Measurements from ENCODE around the gene ZC3H18.

DNA sequence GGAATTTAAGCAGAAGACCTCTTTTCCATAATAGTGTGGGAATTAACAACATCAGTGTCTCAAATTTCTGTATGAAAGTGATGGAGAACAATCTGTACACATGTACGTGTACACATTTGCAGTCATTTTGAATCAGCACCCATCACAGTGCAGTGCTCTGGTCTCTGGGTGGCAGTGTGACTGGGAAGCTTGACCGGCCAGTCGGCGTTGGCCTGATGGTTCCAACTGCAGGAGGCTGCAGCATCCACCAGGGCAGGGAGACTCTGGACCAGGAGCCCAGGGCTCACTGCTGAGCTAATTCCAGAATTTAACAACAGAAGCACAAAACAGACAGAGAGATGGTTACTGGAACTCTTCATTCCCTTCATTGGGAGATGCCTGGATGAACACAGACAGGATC is 17.9 kb downstream of the ZC3H18 start:
- TF ChIP-seq, protein P1, sequence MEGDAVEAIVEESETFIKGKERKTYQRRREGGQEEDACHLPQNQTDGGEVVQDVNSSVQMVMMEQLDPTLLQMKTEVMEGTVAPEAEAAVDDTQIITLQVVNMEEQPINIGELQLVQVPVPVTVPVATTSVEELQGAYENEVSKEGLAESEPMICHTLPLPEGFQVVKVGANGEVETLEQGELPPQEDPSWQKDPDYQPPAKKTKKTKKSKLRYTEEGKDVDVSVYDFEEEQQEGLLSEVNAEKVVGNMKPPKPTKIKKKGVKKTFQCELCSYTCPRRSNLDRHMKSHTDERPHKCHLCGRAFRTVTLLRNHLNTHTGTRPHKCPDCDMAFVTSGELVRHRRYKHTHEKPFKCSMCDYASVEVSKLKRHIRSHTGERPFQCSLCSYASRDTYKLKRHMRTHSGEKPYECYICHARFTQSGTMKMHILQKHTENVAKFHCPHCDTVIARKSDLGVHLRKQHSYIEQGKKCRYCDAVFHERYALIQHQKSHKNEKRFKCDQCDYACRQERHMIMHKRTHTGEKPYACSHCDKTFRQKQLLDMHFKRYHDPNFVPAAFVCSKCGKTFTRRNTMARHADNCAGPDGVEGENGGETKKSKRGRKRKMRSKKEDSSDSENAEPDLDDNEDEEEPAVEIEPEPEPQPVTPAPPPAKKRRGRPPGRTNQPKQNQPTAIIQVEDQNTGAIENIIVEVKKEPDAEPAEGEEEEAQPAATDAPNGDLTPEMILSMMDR (IDR thresholded peaks at IDR 0.05), result no peak
- TF ChIP-seq EP300 (IDR thresholded peaks at IDR 0.05) (no peak), POLR2A (IDR thresholded peaks at IDR 0.05) (no peak)
